ENCODE data around the gene COL21A1. TPM values are rescaled to one million over a fixed set of nuclear protein-coding genes. Genes with fewer than 3 reads are reported as not detected.

Gene COL21A1
- total RNA-seq (100 to 1,000 TPM in 1 of 2 donors, 1 to 10 TPM in 1; 7.3 to 105 TPM), polyA plus RNA-seq (1 to 10 TPM; 1.6 to 5.3 TPM)
- long read RNA-seq, donor 1, partial matches to known transcripts = 209 of 213 reads
- long read RNA-seq, donor 1, other reads (novel, unspliced or antisense) = 0 of 213 reads
- long read RNA-seq, donor 2, partial matches to known transcripts = 0 of 5 reads
- long read RNA-seq, donor 2, other reads (novel, unspliced or antisense) = 0 of 5 reads
- long read RNA-seq, donor 3, partial matches to known transcripts = 136 of 138 reads
- long read RNA-seq, donor 3, other reads (novel, unspliced or antisense) = 0 of 138 reads
- long read RNA-seq, donor 4, partial matches to known transcripts = 122 of 127 reads
- long read RNA-seq, donor 4, other reads (novel, unspliced or antisense) = 0 of 127 reads
- long read RNA-seq, donor 5, transcript COL21A1-209 (3 exons, 1,413 nt) = major isoform, 5 of 46 reads
- long read RNA-seq, donor 5, partial matches to known transcripts = 40 of 46 reads
- long read RNA-seq, donor 5, other reads (novel, unspliced or antisense) = 0 of 46 reads

- Histone ChIP-seq H3K4me3 (peak within 1 kb of the TSS; percentile 33), H3K27ac (ENCODE audit: low read depth in 1 of 2, low read length in 1 of 2) (peak within 1 kb of the TSS in 1 of 2 donors; percentile 53), H3K27me3 (ENCODE audit: control insufficient read depth in 3 of 3, insufficient read depth in 3 of 3, low read length in 2 of 3) (no peaks in the 10 kb centered on the region), H3K9ac (ENCODE audit: insufficient read depth in 1 of 2, low read length in 2 of 2) (peak within 1 kb of the TSS; percentile 1 to 89), H3K4me1 (ENCODE audit: control insufficient read depth in 5 of 5, insufficient read depth in 5 of 5, low read length in 5 of 5) (peaks cover 0 to 29% (median 2%) of the 10 kb centered on the region in 5 donors), H3K9me3 (ENCODE audit: control insufficient read depth in 4 of 4, insufficient read depth in 3 of 4, low read length in 3 of 4) (no peaks in the 10 kb centered on the region), H3K36me3 (ENCODE audit: control insufficient read depth in 4 of 4, insufficient read depth in 4 of 4, low read length in 4 of 4) (no peaks in the 10 kb centered on the region)
- ATAC-seq (ENCODE audit: insufficient read depth, low FRiP score) (peak; percentile 80), DNase-seq (peak; percentile 84 to 90 (median 86))
- 9 to 10% methylated on average over 36 of the region's 36 CpGs for WGBS, 2 donors
- TF ChIP-seq, protein P1, sequence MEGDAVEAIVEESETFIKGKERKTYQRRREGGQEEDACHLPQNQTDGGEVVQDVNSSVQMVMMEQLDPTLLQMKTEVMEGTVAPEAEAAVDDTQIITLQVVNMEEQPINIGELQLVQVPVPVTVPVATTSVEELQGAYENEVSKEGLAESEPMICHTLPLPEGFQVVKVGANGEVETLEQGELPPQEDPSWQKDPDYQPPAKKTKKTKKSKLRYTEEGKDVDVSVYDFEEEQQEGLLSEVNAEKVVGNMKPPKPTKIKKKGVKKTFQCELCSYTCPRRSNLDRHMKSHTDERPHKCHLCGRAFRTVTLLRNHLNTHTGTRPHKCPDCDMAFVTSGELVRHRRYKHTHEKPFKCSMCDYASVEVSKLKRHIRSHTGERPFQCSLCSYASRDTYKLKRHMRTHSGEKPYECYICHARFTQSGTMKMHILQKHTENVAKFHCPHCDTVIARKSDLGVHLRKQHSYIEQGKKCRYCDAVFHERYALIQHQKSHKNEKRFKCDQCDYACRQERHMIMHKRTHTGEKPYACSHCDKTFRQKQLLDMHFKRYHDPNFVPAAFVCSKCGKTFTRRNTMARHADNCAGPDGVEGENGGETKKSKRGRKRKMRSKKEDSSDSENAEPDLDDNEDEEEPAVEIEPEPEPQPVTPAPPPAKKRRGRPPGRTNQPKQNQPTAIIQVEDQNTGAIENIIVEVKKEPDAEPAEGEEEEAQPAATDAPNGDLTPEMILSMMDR (IDR thresholded peaks at IDR 0.05; ENCODE audit: control extremely low read depth, extremely low read depth) = no peak
Measured at GRCh38 chr6:56246881-56247653, at the start of gene COL21A1. COL21A1 (minus strand) TSS chr6:56247580; CDS start chr6:56182618, 64,962 bp downstream.

GRCh38 chr6:56293781-56294180, 46.4 kb upstream of the COL21A1 start:
- ATAC-seq (ENCODE audit: insufficient read depth, low FRiP score) (no peak), DNase-seq (peak in 2 of 3 donors; percentile 52 to 58)
- no peaks in the 10 kb centered on the region for H3K27me3 ChIP-seq (ENCODE audit: control insufficient read depth in 3 of 3, insufficient read depth in 3 of 3, low read length in 2 of 3)
- H3K27ac ChIP-seq (ENCODE audit: low read depth in 1 of 2, low read length in 1 of 2) = no peak overlapping the region
- 89 to 90% methylated on average over 3 of the region's 3 CpGs for WGBS, 2 donors
- H3K4me1 ChIP-seq (ENCODE audit: control insufficient read depth in 5 of 5, insufficient read depth in 5 of 5, low read length in 5 of 5) = peaks cover 0 to 8% (median 0%) of the 10 kb centered on the region in 5 donors
- no peaks in the 10 kb centered on the region for H3K9me3 ChIP-seq (ENCODE audit: control insufficient read depth in 4 of 4, insufficient read depth in 3 of 4, low read length in 3 of 4)
- H3K4me3 ChIP-seq = no peak overlapping the region
- TF ChIP-seq, protein P1 (IDR thresholded peaks at IDR 0.05; ENCODE audit: control extremely low read depth, extremely low read depth) = no peak
- no peaks in the 10 kb centered on the region for H3K36me3 ChIP-seq (ENCODE audit: control insufficient read depth in 4 of 4, insufficient read depth in 4 of 4, low read length in 4 of 4)
- H3K9ac ChIP-seq (ENCODE audit: insufficient read depth in 1 of 2, low read length in 2 of 2) = no peak overlapping the region

DNA sequence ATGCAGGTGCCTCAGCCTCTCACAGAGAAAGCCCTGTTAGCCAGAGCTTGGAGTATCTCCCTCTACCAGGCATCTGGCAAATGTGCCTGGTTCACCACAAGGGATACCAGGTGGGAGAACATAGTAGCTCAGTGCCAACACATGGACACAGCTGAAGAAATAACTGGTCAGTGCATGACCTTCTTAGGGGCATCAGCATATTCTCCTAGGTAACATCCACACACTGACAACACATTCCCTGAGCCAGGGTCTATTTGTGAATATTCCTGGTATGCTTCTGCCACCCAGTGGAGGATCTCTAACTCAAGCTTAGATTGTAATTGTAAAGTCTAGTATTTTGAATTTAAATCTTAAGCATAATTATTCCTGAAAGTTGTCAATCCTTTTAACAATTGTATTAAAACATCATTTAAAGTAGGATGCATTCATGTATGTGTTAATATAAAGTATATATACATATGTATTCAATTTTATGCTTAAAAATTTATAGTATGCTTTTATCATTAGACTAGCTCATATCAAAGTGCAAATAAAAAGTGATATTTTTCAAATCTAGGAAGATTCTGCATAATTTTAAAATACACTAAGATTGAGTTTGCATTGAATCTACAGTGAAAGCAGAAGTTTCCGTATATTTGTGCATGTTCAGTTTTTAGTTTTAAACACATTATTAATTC, 45.3 kb upstream of the COL21A1 start:
- H3K9me3 ChIP-seq (ENCODE audit: control insufficient read depth in 4 of 4, insufficient read depth in 3 of 4, low read length in 3 of 4) = no peaks in the 10 kb centered on the region
- 75 to 86% methylated on average over 1 of the region's 1 CpG for WGBS, 2 donors
- H3K4me3 ChIP-seq = no peak overlapping the region
- TF ChIP-seq, protein P1 (IDR thresholded peaks at IDR 0.05; ENCODE audit: control extremely low read depth, extremely low read depth) = no peak
- H3K36me3 ChIP-seq (ENCODE audit: control insufficient read depth in 4 of 4, insufficient read depth in 4 of 4, low read length in 4 of 4) = no peaks in the 10 kb centered on the region
- peaks cover 0 to 8% (median 0%) of the 10 kb centered on the region in 5 donors for H3K4me1 ChIP-seq (ENCODE audit: control insufficient read depth in 5 of 5, insufficient read depth in 5 of 5, low read length in 5 of 5)
- no peak overlapping the region for H3K9ac ChIP-seq (ENCODE audit: insufficient read depth in 1 of 2, low read length in 2 of 2)
- DNase-seq (peak; percentile 70 to 91 (median 89)), ATAC-seq (ENCODE audit: insufficient read depth, low FRiP score) (peak; percentile 59)
- no peaks in the 10 kb centered on the region for H3K27me3 ChIP-seq (ENCODE audit: control insufficient read depth in 3 of 3, insufficient read depth in 3 of 3, low read length in 2 of 3)
- no peak overlapping the region for H3K27ac ChIP-seq (ENCODE audit: low read depth in 1 of 2, low read length in 1 of 2)

All from lung (tissue), 16 donors.